Skin of body (tissue), 2 donors: ENCODE measurements around the gene ROBO4. TPM values are rescaled to one million over a fixed set of nuclear protein-coding genes. Genes with fewer than 3 reads are reported as not detected.

ENCODE experiments used
- DNase-seq: peaks from one replicate; lab custom pipeline; 2025; lab: John Stamatoyannopoulos, UW
- total RNA-seq: library from RNA; depleted of rRNA; stranded (reverse); fragments of >200 nt; gene quantifications from one replicate; pipeline ENCODE4 v1.2.3, GENCODE V29; 2014

ROBO4 gene
- total RNA-seq, 1 donor from 2014 or later, result 9.7 TPM

DNA sequence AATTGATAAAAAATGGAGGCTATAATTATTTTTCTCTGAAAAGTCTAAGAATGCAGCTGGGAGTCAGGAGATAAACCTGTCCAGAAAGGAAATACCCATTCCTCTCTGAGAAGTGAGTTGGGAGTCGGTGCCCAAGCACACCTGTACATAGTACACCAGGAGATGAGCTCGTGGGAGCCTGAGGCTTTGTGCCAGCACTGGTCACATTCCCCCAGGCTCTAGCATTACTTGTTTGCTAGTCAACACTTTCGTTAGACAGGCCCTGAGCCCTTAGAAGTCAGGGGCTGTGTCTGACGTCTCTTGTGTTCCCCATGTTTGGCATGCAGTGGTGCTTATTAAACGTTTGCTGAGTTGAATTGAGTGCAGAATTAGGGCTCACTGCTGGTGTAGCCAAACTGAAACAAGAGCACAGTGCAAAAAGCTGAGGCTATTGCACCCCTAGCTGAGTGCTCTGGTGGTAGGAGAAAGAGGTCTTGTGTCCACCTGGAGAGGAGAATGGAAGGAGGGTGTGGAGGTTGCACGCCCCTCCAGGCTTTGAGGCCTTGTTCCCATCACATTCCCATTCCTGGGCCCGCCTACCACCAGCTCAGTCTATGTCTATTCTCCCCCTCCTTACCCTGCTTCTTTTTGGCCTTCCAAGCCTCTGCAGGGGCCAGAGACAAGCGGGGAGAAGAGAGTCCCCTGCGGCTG is 6.8 kb downstream of the ROBO4 start:
- no peak for DNase-seq

DNA sequence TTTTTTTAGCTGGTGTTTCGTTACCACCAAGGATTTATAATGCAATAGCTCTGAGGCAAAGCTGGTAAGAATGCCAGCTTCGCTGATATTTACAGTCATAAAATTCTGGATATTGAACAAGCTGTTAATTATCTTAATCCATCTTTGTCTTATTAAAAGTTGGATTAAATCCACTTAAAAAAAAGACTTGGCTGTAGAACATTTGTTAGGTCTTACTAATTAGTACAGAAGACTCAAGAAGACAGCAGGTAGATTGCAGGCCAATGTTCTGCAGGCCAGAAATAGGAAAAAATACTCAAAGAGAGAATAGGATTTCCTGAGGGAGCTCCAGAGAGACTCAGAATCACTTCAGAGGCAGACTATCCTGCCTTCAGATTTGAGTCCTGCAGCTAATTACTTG is 7.5 kb downstream of the ROBO4 start:
- DNase-seq, result no peak

DNA sequence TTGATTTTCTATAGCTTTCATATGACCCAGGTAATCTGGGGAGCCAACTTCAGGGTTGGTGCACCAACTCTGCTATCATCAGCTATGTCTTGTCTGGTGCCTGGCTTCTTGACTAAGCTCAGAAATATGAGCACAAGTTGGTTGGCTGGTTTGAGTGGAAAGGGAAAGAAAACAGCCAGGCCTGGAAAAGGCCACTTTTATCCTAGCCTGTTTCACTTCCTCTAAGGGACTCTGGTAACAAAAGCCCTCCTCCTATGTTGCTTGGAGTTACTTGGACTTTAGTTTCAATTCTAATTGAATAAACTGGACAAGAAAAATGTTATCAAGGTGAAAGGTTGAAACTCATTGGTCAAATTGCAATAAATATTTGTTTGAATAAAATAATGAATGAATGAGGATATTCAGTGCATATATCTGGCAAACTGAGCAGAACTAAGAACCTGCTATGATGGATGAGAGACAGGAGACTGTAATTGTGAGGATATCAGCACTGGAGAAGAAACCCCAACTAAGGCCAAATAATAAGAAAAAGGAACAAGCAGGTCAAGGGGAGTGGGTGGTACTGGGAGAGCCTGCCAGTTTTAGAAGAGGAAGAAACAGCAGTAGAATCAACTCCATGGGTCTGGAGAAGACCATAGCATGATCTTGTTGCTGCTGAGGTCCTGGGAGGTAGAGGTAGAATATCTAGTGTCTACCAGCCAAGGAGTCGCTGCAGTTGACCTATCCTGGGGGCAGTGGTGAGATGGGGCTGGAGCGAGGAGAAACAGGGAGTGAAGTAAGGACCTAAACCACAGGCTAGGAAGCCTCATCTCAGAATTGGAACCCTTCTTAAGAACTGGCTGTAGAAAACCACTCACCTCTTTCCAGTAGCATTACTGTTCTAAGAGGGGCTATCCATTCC is 8.2 kb downstream of the ROBO4 start:
- no peak for DNase-seq

DNA sequence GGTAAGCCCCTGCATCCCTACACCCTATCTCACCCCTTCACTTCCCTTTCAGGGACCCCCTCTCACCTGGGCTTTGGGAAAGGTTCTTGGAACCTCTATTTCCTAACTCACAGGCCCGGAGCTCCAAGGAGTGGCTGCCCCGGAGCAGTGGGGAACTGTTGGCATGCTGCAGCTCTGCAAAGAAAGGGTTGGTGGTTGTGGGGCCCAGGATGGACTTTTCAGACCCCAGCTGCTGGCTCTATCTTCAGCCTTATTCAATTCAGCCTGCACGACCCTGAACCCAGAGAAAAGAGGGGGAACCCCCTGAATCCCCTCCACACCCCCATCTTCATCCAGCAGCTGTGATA is 10.0 kb downstream of the ROBO4 start:
- DNase-seq, result no peak

DNA sequence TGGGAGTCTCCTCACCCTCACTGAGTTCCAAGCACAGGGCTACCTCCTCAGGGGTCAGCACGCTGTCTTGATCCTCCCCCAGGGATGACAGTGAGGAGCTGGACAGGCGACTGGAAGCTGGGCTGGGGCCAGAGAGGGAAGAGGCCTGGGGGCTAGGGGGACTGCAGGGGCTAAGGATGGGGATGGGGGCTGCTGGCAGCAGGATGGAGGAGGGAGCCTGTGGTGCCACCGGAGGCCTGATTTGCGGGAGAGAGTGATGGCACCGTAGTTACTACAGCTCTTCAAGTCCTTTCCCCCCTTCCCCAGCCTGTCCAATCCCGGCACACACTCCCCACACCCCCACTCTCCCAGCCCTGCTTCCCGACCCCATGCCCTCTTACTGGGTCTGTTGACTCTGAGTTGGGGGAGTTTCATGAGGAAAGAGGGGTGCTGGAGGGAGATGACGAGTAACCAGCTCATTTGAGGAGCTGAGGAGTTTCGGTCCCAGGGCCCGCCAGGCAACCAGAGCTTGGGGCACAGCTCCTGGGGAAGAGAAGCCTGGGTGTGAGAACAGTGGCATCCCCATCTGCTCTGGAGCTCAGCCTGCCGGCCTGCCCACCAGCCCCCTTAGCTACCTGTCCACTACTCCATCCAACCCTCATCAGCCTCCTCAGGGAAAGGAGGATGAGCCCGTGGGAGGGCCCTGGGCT is 10.5 kb downstream of the ROBO4 start:
- DNase-seq, result no peak

DNA sequence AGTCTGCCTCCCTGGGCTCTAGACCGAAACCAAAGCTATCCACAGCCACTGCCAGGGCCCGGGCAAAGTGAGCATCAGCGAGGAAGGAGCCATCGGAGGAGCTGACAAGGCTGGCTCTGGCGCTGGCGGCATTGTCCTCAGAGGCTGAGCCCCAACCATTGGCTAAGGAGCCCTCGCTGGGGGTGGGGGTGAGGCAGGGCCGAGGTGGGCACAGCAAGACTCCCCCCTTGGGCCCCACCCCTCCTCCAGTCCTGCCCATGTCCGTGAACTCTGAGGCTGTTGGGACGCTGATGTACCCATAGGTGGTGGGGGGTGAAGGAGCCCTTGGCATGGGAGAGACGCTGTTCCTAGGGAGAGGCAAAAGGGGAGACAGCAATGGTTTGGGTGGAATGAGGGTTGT is 11.2 kb downstream of the ROBO4 start:
- DNase-seq, result no peak

DNA sequence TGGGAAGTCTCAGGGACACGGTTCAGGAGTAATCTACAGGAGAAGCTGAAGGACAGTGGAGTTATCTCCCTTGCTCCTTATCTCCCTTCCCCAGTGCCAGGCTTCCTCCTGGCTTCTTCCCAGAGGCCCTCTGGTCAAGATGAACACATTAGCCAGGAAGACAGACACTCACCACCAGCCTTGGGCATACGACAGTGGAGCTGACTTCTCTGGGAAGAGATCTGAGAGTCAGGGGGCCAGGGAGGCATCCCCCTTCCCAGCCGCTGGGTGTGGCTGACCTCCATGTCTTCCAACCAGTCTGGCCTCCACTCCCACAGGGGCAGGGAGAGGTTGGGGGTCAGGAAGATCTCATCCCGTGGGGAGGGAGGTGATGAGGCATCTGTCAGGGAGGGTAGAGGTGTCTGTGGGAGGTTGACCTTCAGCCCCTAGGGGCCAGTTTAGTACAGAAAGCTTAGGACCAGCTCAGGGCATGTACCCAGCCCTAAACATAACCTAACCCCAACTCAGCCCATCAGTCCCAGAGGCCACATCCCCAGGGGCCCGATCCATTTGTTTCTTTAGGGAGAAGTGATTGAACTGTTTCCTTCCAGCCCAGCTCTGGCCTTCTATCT is 12.7 kb downstream of the ROBO4 start:
- no peak for DNase-seq

DNA sequence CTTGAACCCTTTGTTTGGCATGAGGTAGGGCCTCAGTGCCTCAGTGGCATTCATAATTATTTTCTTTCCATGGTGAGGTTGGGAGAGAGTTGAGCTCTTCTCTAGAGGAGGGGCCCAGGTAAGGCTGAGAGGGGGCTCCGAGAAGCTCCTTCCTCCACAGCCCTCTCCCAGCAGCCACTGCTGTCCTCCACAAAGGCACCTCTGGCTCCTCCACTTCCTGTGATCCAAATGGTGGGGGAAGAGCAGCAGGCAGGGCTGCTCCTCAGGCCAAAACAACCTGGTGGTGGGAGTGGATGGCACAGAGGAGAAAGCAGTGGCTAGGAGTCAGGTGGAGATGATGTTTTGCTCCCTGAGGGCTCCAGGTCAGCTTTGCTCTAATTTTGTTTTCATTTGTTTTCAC is 13.3 kb downstream of the ROBO4 start:
- DNase-seq, result no peak

DNA sequence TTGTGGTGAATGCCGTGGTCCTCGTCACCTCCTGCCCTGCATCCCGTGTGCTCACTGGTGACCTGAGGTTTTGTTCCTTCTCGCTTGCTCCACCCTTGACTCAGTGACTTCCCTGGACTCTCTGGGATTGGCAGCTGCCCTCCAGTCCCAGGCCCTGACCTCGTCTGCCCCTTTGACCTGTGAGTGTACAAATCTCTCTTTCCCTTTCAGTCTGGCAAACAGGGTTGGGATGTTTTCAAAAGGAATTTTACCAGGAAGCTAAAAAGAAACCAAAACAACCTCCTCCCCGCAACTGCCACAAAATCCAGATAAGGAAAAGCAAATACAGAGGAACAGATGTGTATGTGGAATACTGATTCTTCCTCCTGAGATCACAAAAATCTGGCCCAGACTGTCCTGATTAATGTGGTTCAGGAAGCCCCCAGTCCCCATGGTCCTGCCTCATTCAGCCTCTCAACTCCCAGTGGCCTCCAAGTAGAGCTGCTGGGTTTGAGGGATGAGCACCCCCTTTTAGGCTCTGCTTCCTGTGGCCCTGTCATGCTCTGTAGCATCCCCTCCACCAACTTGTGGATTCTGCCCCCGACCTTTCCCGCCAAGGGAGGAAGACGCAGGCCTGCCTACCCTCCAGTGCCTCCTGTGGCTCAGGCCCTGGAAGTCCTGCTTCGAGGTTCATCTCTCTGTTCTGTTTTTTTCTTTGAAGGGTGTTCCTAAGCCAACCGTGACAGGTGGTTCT is 15.2 kb downstream of the ROBO4 start:
- no peak for DNase-seq

DNA sequence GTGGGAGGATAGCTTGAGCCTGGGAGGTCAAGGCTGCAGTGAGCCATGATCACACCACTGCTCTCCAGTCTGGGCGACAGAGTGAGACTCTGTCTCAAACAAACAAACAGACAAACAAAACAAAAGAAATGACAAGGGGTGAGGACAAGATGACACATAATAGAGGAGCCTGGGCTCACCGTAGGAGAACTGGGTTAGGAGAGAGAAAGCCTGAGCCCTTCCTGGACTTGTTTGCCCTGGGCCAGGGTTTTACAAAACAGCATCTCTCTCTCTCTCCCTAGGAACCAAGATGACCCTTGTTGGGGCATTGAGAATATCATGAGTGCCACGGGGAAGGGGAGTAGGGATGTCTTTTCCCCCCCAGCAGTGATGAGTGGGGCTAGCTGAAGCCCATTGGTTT is 16.7 kb downstream of the ROBO4 start:
- no peak for DNase-seq

DNA sequence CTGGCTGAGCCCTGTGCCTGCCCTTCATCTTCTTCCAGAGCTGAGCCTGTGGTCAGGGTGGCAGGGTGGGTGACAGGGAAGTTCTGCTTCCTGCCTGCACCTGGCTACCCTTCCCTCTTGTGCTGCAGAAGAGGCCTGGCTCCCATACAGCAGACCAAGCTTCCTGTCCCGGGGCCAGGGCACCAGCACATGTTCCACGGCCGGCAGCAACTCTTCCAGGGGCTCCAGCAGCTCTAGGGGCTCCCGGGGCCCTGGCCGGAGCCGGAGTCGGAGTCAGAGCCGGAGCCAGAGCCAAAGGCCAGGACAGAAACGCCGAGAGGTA is 17.4 kb downstream of the ROBO4 start:
- DNase-seq, result no peak

DNA sequence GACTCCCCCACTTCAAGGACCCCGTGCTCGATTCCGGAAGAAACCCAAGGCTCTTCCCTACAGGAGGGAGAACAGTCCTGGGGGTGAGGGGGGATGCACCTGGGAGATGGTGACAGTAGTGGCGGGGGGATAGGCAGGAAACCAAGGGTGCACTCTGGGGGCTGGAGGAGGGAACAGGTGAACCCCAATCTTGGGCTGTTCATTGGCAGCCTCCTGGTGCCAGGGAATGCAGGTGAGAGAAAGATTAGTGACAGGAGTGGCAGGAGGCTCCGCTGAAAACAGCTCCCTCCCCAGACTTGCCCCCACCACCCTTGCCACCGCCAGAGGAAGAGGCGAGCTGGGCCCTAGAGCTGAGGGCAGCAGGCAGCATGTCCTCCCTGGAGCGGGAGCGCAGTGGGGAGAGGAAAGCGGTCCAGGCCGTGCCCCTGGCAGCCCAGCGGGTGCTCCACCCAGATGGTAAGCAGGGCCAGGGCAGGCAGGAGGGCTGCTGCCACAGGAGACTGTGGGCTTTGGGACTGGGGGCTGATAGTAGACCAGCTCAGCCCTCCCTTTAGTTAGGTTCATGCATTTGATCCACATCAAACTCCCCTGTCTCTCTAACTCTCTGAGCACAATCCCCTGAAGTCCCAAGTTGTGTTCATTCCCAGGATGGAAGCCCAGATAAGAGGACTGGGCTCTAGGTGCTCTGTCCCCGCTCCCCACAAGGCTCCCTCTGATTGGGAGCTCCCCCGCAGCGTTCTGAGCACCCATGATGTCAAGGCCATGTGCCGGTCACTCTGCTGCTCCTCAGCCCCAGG is 18.0 kb downstream of the ROBO4 start:
- DNase-seq, result no peak

DNA sequence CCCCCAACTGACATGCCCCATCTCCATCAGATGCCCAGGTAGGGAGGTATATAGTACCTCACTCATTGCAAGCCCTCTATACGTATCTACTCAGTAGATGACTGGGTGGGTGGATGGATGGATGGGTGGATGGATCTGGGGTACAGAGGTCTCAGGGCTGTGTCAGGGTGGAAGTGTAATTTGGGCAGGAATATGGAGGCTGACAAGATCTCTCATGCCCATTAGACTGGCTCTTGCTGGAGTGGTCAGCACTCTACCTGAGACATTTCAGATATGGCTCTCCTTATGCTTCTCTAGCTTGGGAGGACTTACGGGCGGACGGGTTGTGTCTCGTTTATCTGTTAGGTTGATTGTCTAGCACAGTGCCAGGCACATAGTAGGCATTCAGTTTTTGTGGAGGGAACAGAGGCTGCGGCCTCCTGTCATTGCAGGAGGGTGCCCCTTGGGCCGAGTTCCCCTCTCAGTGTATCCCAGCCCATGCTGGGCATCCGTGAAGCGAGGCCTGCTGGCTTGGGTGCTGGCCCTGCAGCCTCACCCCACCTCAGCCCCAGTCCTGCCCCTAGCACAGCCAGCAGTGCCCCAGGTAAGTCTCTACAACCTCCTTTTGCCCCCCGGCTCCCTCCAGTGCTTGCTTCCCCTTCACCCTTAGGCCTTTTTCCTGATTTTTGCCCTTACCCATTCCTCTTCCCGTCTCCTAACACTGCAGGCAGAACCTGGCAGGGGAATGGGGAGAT is 18.7 kb downstream of the ROBO4 start:
- DNase-seq, result no peak

DNA sequence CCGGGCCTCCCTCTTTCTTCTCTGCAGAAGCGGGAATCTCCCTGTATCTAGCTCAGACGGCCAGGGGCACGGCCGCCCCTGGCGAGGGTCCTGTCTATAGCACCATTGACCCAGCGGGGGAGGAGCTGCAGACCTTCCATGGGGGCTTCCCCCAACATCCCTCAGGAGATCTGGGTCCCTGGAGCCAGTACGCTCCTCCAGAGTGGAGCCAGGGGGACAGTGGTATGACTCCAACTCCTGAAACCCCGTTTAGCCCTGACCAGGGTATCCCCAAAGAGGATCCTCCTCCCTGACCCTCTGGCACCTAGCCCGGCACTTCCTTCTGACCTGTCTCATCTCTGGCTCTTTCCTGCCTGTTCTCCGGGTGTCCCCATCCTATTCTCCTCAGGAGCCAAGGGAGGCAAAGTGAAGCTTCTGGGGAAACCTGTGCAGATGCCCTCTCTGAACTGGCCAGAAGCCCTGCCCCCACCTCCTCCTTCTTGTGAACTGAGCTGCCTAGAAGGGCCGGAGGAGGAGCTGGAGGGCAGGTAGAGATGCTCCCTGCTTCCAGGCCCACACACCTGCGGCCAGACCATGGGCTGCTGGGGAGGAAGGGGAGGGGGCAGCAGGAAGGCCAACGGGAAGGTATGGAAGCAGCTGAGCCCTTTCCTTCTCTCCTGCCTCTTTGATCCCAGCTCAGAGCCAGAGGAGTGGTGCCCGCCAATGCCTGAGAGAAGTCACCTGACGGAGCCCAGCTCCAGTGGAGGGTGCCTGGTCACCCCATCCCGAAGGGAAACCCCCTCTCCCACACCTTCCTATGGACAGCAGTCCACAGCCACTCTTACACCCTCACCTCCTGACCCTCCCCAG is 19.5 kb downstream of the ROBO4 start:
- DNase-seq, result no peak

DNA sequence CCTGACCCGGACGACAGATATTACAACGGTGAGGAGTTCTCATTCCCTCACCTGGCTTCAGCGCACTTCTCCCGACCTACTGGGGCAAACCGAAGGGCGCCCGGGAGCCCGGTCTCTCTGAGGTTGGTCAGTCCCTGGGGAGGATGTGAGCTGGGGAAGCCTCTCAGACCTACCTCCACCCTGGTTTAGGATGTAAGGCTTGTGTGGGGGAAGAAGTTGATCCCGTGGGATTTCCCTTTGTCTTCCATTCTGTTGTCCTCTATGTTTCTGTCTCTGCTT is 20.1 kb downstream of the ROBO4 start:
- no peak for DNase-seq

DNA sequence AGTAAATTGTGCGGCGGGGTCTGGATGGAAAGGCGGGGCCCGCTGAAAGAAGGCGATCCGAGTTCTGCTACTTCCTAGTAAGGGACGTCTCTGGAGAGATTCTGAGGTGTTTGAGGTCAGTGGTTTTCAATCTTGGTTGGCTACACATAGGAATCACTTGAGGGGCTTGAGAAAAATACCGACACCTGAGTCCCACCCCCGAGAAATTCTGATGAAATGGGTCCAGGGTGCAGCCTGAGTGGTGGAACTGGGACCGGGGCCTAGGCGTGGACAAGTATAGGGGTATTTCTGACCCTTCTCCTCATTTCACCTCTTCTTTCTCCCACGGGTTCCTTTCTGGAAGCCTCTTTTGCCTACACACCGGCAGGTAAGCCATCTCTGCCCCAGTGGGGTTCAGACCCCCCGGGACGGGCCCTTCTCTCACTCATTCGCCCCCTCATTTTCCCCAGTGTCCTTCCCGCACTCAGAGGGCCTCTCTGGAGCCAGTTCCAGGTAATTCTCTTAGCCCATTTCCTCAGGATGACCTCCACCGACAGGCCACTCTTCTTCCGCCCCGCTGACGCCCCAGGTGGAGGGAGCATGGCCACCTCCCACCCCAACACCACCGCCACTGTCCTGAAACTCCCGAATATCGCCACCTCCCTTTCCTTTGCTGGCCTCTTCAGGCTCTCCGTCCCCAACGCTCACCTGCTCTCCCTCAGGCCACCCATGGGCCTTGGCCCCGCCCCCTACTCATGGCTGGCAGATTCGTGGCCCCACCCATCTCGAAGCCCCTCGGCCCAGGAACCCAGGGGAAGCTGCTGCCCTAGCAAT is 20.6 kb downstream of the ROBO4 start:
- DNase-seq, result no peak

DNA sequence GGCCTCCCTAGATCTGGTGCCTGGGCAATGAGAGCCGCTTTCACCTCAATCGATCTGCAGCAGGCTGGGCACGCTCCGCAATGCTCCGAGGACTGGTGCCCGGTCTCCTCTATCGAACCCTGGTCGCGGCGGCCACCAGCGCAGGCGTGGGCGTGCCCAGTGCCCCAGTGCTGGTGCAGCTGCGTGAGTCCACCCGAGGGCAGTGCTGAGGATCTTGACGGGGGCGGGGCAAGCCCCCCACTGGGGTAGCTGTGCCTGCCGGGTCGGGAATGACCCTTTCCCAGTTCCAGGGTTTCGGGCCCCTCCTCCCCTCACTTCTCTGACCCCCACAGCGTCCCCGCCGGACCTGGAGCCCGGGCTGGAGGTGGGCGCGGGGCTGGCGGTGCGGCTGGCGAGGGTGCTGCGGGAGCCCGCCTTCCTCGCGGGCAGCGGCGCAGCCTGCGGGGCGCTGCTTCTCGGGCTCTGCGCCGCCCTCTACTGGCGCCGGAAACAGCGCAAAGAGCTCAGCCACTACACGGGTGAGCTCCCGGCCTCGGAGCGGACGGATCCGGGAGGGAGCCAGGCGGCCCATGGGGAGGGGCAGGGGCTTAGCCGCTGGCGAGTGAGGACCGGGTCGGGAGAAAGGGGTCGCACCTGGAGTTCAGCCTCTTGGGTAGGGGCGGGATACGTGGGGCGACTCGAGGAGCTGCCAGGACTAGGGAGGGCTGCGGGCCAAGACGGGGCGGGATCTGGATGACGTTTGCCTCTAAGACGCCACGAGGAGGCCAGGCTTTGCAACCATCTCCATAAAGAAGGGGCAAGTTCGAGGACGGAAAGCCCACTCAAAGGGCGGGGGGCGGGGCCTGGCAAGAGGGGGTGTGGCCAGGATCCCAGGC is 21.5 kb downstream of the ROBO4 start:
- DNase-seq, result peak; percentile 93
